Gastrocnemius medialis (tissue), 4 donors: ENCODE data around the gene HRK. TPM values are rescaled to one million over a fixed set of nuclear protein-coding genes. Genes with fewer than 3 reads are reported as not detected.

Experiments used
- ATAC-seq, 2 donors: fragments of 150-250 bp; one replicate each; pipeline ENCODE4 v1.9.1; 2016
- DNase-seq, 2 donors: peaks; one replicate each; pipeline ENCODE4 v3.0.0-alpha.2; 2019
- H3K27ac ChIP-seq, 4 donors: fragments of 200-600 bp; sonication (generic); 1 replicate in 1 of 4; 2 replicates in 3 of 4; pipeline ENCODE4 v1.5.1; 2016 to 2018; ENCODE audit warnings: mild to moderate bottlenecking in 2 of 4, moderate library complexity in 1 of 4
- H3K27me3 ChIP-seq, 3 donors: fragments of 200-600 bp; sonication (generic) in 2 of 3; 1 replicate in 1 of 3; 2 replicates in 2 of 3; pipeline versions ENCODE4 v1.5.1 to v1.6.0; 2016 to 2019; ENCODE audit warnings: mild to moderate bottlenecking in 1 of 3, moderate library complexity in 1 of 3
- H3K36me3 ChIP-seq, 2 donors: fragments of 200-600 bp; sonication (generic) in 1 of 2; one replicate each; pipeline ENCODE4 v1.5.1; 2017 to 2018
- H3K4me1 ChIP-seq, 2 donors: fragments of 200-600 bp; sonication (generic) in 1 of 2; one replicate each; pipeline ENCODE4 v1.5.1; 2016 to 2017; ENCODE audit warnings: mild to moderate bottlenecking in 2 of 2
- H3K4me3 ChIP-seq, 4 donors: fragments of 200-600 bp; sonication (generic) in 3 of 4; 1 replicate in 1 of 4; 2 replicates in 3 of 4; pipeline ENCODE4 v1.5.1; 2016 to 2019; ENCODE audit warnings: mild to moderate bottlenecking in 2 of 4
- H3K9me3 ChIP-seq, 3 donors: fragments of 200-600 bp; sonication (generic) in 2 of 3; 1 replicate in 1 of 3; 2 replicates in 2 of 3; pipeline ENCODE4 v1.5.1; 2016 to 2019
- CTCF ChIP-seq, 5 experiments: fragments of 450-650 bp in 3 of 5; fragments of 200-600 bp in 2 of 5; sonication (generic) in 2 of 5; IDR thresholded peaks in 4 of 5; conservative IDR thresholded peaks in 1 of 5; 1 replicate in 4 of 5; 2 replicates in 1 of 5; pipeline ENCODE4 v1.5.1; 2016 to 2019; ENCODE audit warnings: antibody characterized with exemption in 5 of 5, mild to moderate bottlenecking in 3 of 5, moderate library complexity in 3 of 5
- POLR2A ChIP-seq, 2 donors: fragments of 450-650 bp; IDR thresholded peaks; one replicate each; pipeline ENCODE4 v1.6.1; 2017; ENCODE audit warnings: antibody characterized with exemption in 2 of 2, mild to moderate bottlenecking in 2 of 2, moderate library complexity in 2 of 2
- in situ Hi-C, 4 donors: fragments of 200-750 bp; cut with MboI; loops; one replicate each; pipeline versions ENCODE4 v1.15.0 to v1.8.0; 2017; ENCODE audit warnings: low sequenced_read_pairs in 4 of 4
- intact Hi-C: fragments of 100-400 bp; cut with DNase I; formaldehyde crosslinking; loops from one replicate; pipeline ENCODE4 v1.15.1; 2023; ENCODE audit warnings: low total_unique reads
- total RNA-seq, 4 donors: library from RNA; depleted of rRNA; stranded (reverse); fragments of >200 nt; gene quantifications; one replicate each; pipeline versions ENCODE4 v1.1.0 to v1.2.3, GENCODE V29; 2016

Gene HRK
- total RNA-seq, 4 donors from 2014 or later = not detected

- Histone ChIP-seq H3K36me3 (no peaks in the 10 kb centered on the region), H3K4me1 (no peaks in the 10 kb centered on the region), H3K27ac (no peak overlapping the region), H3K4me3 (no peak overlapping the region), H3K27me3 (peaks cover 3 to 8% (median 7%) of the 10 kb centered on the region in 3 donors), H3K9me3 (no peaks in the 10 kb centered on the region)
- intact Hi-C loops (no loop called here), in situ Hi-C loops (no loop called here)
- no peak for TF ChIP-seq CTCF (IDR thresholded peaks at IDR 0.05 in 4 of 5, conservative IDR thresholded peaks at IDR 0.05 in 1 of 5)
- no peak for TF ChIP-seq POLR2A (IDR thresholded peaks at IDR 0.05)
- DNase-seq (no peak), ATAC-seq (no peak)
Measured at GRCh38 chr12:116864371-116865160, 16.7 kb downstream of the HRK start.

GRCh38 chr12:116863275-116863767 lies 17.9 kb downstream of the HRK start:
- Histone ChIP-seq H3K4me1 (no peaks in the 10 kb centered on the region), H3K36me3 (no peaks in the 10 kb centered on the region), H3K27ac (no peak overlapping the region), H3K4me3 (no peak overlapping the region), H3K9me3 (no peaks in the 10 kb centered on the region), H3K27me3 (peaks cover 3 to 14% (median 7%) of the 10 kb centered on the region in 3 donors)
- DNase-seq (no peak), ATAC-seq (no peak)
- in situ Hi-C loops = no loop called here
- intact Hi-C loops = no loop called here
- TF ChIP-seq POLR2A (IDR thresholded peaks at IDR 0.05) (no peak), CTCF (IDR thresholded peaks at IDR 0.05 in 4 of 5, conservative IDR thresholded peaks at IDR 0.05 in 1 of 5) (peak in 2 of 5 experiments; percentile 15 to 16)

GRCh38 chr12:116862167-116862566 lies 19.1 kb downstream of the HRK start:
- no peaks in the 10 kb centered on the region for H3K4me1 ChIP-seq
- ATAC-seq = no peak
- peaks cover 4 to 21% (median 12%) of the 10 kb centered on the region in 3 donors for H3K27me3 ChIP-seq
- no peaks in the 10 kb centered on the region for H3K9me3 ChIP-seq
- in situ Hi-C loops (no loop called here), intact Hi-C loops (no loop called here)
- DNase-seq = no peak
- H3K27ac ChIP-seq = no peak overlapping the region
- no peak for TF ChIP-seq CTCF (IDR thresholded peaks at IDR 0.05 in 4 of 5, conservative IDR thresholded peaks at IDR 0.05 in 1 of 5)
- no peak for TF ChIP-seq POLR2A (IDR thresholded peaks at IDR 0.05)
- no peaks in the 10 kb centered on the region for H3K36me3 ChIP-seq
- H3K4me3 ChIP-seq = no peak overlapping the region

DNA sequence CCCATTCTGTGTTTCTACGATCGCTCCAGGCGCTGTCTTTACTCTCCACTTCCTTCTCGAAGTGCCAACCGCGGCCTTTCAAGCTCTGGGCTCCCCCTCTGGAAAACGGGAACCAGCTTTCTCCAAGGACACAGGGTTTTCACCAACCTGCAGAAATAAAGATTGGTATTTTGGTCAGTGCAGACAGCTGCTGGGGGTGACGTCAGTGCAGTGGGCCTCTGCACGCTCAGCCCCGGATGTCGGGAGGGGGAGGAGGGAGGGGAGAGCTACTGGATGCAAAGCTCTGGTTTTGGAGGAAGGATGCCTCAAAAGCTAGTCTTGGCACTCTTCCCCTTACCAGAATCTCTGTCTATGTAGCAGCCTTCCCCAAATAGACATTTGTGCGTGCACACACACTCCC lies 19.9 kb downstream of the HRK start:
- H3K9me3 ChIP-seq = no peaks in the 10 kb centered on the region
- no peak for DNase-seq
- no peak overlapping the region for H3K4me3 ChIP-seq
- no peaks in the 10 kb centered on the region for H3K36me3 ChIP-seq
- H3K4me1 ChIP-seq = no peaks in the 10 kb centered on the region
- in situ Hi-C loops = no loop called here
- no peak overlapping the region for H3K27ac ChIP-seq
- no peak for ATAC-seq
- H3K27me3 ChIP-seq = peaks cover 6 to 24% (median 21%) of the 10 kb centered on the region in 3 donors
- TF ChIP-seq CTCF (IDR thresholded peaks at IDR 0.05 in 4 of 5, conservative IDR thresholded peaks at IDR 0.05 in 1 of 5) = no peak
- no peak for TF ChIP-seq POLR2A (IDR thresholded peaks at IDR 0.05)
- intact Hi-C loops = no loop called here
